Endothelial cell (in vitro differentiated cells): ENCODE results near the gene SCT. TPM values are rescaled to one million over a fixed set of nuclear protein-coding genes. Genes with fewer than 3 reads are reported as not detected.

ENCODE experiments used
- DNase-seq: peaks from one replicate; pipeline ENCODE4 v3.0.0; 2021; ENCODE audit warnings: low spot score
- H3K27ac Mint-ChIP-seq: one replicate; pipeline ENCODE4 v1.8.0; 2021; ENCODE audit warnings: mixed read lengths, inconsistent platforms; ENCODE audit not compliant: unreplicated experiment
- H3K27me3 Mint-ChIP-seq: one replicate; pipeline ENCODE4 v1.8.0; 2021; ENCODE audit warnings: mild to moderate bottlenecking, moderate library complexity, mixed read lengths, inconsistent platforms; ENCODE audit not compliant: unreplicated experiment
- H3K36me3 Mint-ChIP-seq: one replicate; pipeline ENCODE4 v1.8.0; 2021; ENCODE audit warnings: mild to moderate bottlenecking, low read depth, mixed read lengths, inconsistent platforms; ENCODE audit not compliant: unreplicated experiment
- H3K4me1 Mint-ChIP-seq: one replicate; pipeline ENCODE4 v1.8.0; 2021; ENCODE audit warnings: mild to moderate bottlenecking, mixed read lengths, inconsistent platforms; ENCODE audit not compliant: unreplicated experiment
- H3K4me3 Mint-ChIP-seq: one replicate; pipeline ENCODE4 v1.8.0; 2021; ENCODE audit warnings: mild to moderate bottlenecking, mixed read lengths, inconsistent platforms; ENCODE audit not compliant: unreplicated experiment
- H3K9me3 Mint-ChIP-seq: one replicate; pipeline ENCODE4 v1.8.0; 2021; ENCODE audit warnings: mixed read lengths, inconsistent platforms; ENCODE audit not compliant: unreplicated experiment
- total RNA-seq: library from RNA; stranded (reverse); fragmentation: NEBNext Ultra II Directional; extraction: Animal tissue kit (Norgen Biotek cat#: 25700); gene quantifications from one replicate; pipeline ENCODE4 v1.2.1, GENCODE V29; 2021; ENCODE audit not compliant: unreplicated experiment
- TF ChIP-seq, protein P1 (sequence below): fragments of 200-600 bp; sonication (generic); IDR thresholded peaks from one replicate; pipeline ENCODE4 v1.5.0; 2021; ENCODE audit warnings: antibody characterized with exemption; ENCODE audit not compliant: unreplicated experiment

The SCT gene
- total RNA-seq, 1 donor from 2014 or later = 1.8 TPM

DNA sequence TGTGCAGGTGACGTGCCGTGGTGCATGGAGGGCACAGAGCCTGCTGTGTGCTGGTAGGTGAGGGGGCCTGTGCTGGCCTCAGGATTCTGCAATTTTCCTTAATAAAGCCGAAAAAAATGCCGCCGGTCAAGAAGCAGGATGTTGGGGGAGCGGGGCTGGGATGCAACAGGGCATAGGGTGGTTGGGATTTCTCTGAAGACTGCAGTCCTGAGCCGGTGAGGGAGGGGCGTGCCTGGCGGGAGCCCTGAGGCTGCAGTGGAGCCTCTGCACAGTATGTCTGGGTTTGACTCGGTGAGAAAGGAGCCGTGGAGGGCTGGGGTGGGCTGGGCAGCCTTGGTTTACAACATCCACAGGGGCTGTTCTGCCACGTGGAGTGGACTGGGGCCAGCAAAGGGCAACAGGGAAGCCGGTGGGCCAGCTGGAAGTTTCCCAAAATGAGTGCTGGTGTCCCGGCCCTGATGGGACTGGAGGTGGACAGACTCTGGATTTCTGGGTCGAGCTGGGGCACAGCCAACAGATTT lies 3.6 kb downstream of the SCT start:
- H3K27ac Mint-ChIP-seq = no peak overlapping the region
- H3K9me3 Mint-ChIP-seq = no peaks in the 10 kb centered on the region

DNA sequence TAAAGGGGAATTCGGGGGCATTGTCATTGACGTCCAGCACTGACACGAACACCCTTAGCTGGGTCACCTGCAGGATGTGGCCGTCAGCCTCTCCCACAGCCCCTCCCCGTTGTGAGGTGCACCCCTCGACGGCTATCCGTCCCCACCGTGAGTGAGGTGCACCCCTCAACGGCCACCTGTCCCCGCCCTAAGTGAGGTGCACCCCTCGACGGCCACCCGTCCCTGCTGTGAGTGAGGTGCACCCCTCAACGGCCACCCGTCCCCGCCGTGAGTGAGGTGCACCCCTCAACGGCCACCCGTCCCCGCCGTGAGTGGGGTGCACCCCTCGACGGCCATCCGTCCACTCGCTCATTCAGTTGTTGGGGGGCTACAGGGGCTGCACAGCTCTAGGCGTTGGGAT lies 5.1 kb downstream of the SCT start:
- H3K4me1 Mint-ChIP-seq = no peaks in the 10 kb centered on the region
- no peak overlapping the region for H3K27ac Mint-ChIP-seq
- H3K36me3 Mint-ChIP-seq = no peaks in the 10 kb centered on the region
- no peak for DNase-seq
- peaks cover 11% of the 10 kb centered on the region for H3K27me3 Mint-ChIP-seq
- H3K4me3 Mint-ChIP-seq = no peak overlapping the region
- no peaks in the 10 kb centered on the region for H3K9me3 Mint-ChIP-seq
- TF ChIP-seq, protein P1, sequence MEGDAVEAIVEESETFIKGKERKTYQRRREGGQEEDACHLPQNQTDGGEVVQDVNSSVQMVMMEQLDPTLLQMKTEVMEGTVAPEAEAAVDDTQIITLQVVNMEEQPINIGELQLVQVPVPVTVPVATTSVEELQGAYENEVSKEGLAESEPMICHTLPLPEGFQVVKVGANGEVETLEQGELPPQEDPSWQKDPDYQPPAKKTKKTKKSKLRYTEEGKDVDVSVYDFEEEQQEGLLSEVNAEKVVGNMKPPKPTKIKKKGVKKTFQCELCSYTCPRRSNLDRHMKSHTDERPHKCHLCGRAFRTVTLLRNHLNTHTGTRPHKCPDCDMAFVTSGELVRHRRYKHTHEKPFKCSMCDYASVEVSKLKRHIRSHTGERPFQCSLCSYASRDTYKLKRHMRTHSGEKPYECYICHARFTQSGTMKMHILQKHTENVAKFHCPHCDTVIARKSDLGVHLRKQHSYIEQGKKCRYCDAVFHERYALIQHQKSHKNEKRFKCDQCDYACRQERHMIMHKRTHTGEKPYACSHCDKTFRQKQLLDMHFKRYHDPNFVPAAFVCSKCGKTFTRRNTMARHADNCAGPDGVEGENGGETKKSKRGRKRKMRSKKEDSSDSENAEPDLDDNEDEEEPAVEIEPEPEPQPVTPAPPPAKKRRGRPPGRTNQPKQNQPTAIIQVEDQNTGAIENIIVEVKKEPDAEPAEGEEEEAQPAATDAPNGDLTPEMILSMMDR = no peak

More for the DNA sequence above, 3.6 kb downstream of the SCT start:
- no peak overlapping the region for H3K4me3 Mint-ChIP-seq
- peaks cover 6% of the 10 kb centered on the region for H3K36me3 Mint-ChIP-seq
- peaks cover 19% of the 10 kb centered on the region for H3K27me3 Mint-ChIP-seq
- DNase-seq = no peak
- H3K4me1 Mint-ChIP-seq = peaks cover 4% of the 10 kb centered on the region
- TF ChIP-seq, protein P1 = no peak

DNA sequence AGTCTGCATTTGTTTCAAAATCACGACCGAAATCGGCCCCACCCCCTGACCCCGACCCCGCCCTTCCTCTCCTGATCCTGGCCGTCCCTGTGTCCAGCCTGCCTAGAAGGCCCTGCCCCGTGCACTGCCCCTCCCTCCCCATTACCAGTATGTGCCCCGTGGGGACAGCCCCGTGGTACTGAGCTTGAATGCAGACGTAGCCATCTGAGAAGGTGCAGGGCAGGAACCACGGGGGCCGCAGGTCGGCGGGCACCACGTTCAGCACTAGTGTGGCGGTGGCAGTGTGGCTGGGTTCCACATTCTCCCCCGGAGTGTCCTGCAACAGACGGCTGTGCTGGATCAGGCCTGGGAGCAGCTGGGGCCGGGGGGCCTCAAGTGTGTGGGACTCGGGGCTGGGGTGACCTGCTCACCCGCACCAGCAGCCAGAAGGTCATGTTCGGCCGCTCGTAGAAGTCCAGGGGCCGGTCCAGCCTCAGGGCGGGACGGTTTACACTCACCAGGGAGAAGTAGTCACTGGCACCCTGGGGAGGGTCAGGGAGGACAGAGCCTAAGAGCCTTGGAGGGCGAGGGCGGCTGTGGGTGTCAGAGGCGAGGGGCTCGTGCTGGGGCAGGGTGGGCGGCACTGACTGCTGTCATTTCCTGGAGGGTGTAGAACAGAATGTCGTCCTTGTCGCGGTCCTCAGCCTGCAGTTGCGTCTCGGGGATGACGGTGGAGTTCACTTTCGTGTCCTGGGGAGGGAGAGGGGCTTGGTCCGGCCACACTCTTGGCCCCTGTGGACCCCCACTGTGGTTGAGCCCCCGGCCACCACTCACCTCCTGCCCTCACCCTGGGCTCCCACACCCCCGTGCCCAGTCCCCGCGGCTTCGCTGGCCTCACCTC lies 5.8 kb downstream of the SCT start:
- H3K4me1 Mint-ChIP-seq = no peaks in the 10 kb centered on the region
- peaks cover 11% of the 10 kb centered on the region for H3K27me3 Mint-ChIP-seq
- H3K36me3 Mint-ChIP-seq = no peaks in the 10 kb centered on the region
- DNase-seq = no peak
- TF ChIP-seq, protein P1 = no peak
- no peaks in the 10 kb centered on the region for H3K9me3 Mint-ChIP-seq
- no peak overlapping the region for H3K27ac Mint-ChIP-seq
- H3K4me3 Mint-ChIP-seq = no peak overlapping the region

DNA sequence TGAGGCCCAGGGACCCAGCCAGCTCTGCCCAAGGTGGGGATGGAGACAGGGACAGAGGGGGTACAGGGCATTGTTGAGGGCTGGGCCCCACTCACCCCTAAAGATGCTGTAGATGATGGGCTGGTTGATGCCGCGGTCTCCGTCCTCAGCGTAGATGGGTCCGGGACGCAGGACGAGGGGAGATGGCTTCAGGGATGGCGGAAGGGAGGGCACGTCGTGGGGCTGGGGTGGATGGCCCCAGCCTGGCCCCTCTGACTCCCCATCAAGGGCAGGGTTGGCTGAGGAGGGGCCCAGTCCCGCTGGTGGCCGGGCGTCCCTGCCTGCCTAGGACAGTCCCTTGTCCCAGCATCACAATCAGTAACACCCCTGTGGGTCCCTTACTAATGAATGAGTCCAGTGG lies 6.8 kb downstream of the SCT start:
- Mint-ChIP-seq H3K9me3 (no peaks in the 10 kb centered on the region), H3K4me1 (no peaks in the 10 kb centered on the region), H3K36me3 (no peaks in the 10 kb centered on the region), H3K27me3 (peaks cover 11% of the 10 kb centered on the region), H3K27ac (no peak overlapping the region), H3K4me3 (no peak overlapping the region)
- DNase-seq = no peak
- TF ChIP-seq, protein P1 = no peak

DNA sequence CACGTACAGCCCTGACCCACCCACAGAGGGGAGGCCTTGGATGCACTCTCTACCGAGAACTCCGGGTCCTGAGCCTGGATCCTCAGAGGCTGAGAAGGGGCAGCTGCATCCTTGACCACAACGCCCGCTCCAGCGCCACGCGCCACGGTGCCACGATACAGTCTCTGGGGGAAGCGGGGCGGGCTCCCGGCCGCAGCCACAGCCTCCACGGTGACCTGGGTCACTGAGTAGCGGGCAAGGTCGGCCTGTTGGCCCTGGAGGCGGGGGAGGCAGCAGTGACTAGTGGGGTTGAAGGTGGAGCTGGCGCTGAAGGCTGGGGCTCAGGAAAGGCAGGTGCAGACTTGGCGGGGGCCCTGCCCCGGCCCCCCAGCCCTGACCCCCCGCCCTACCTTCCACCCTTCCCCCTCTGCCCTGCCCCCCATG lies 7.3 kb downstream of the SCT start:
- Mint-ChIP-seq H3K27me3 (peaks cover 12% of the 10 kb centered on the region), H3K4me1 (no peaks in the 10 kb centered on the region), H3K36me3 (no peaks in the 10 kb centered on the region), H3K27ac (no peak overlapping the region), H3K9me3 (no peaks in the 10 kb centered on the region), H3K4me3 (no peak overlapping the region)
- no peak for DNase-seq
- TF ChIP-seq, protein P1 = no peak
